ENCODE measurements around the gene TMEM233. TPM values are rescaled to one million over a fixed set of nuclear protein-coding genes. Genes with fewer than 3 reads are reported as not detected.

TMEM233 gene
- total and polyA plus RNA-seq, 2 experiments from 2014 or later: 0.33 TPM; not detected in 1

DNA sequence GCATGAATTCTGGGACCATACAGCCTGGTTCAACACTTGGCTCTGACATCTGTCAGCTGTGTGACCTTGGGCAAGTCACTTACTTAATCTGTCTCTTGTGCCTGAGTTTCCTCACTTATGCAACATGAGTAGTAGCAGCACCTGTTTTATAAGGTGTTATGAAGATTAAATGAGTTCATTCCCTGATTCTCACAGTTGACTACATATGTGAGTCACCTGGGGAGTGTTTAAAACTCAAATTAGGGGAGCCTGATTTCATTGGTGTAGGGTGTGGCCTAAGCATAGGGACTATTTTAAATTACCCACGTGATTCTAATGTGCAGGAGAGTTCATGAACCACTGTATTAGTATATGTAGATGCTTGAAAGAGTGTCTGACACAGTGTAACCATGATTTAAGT lies 36.7 kb upstream of the TMEM233 start:
- H3K4me1 ChIP-seq (ENCODE audit: insufficient read depth): no peaks in the 10 kb centered on the region
- H3K79me2 ChIP-seq (ENCODE audit: insufficient read depth): no peaks in the 10 kb centered on the region
- no peaks in the 10 kb centered on the region for H3K36me3 ChIP-seq (ENCODE audit: low read depth)
- no peak overlapping the region for H3K9ac ChIP-seq
- H3K9me2 ChIP-seq (ENCODE audit: insufficient read depth): no peaks in the 10 kb centered on the region
- WGBS, 2 experiments (ENCODE audit: low coverage in 1 of 2, low lambda C conversion rate in 2 of 2, missing lambda C conversion rate in 2 of 2): 0% methylated on average over 1 of the region's 1 CpG
- no peak for DNase-seq
- no peak overlapping the region for H3K4me3 ChIP-seq
- in situ Hi-C loops (cut with MboI): no loop called here
- no peaks in the 10 kb centered on the region for H4K20me1 ChIP-seq (ENCODE audit: insufficient read depth)
- no peak overlapping the region for H3K4me2 ChIP-seq (ENCODE audit: unreplicated experiment)
- TF ChIP-seq EZH2 (IDR thresholded peaks at IDR 0.05; ENCODE audit: insufficient read depth, poor library complexity, severe bottlenecking) (no peak), EZH2phosphoT487 (IDR thresholded peaks at IDR 0.05; ENCODE audit: insufficient read depth, low read depth) (no peak)
- H3K27ac ChIP-seq: no peak overlapping the region
- no peaks in the 10 kb centered on the region for H3K27me3 ChIP-seq (replicated peaks; ENCODE audit: insufficient read depth)
- H3K9me3 ChIP-seq (ENCODE audit: low read depth): no peaks in the 10 kb centered on the region
- no peaks in the 10 kb centered on the region for H3F3A ChIP-seq (ENCODE audit: insufficient read depth)
- no peak overlapping the region for H2AFZ ChIP-seq

DNA sequence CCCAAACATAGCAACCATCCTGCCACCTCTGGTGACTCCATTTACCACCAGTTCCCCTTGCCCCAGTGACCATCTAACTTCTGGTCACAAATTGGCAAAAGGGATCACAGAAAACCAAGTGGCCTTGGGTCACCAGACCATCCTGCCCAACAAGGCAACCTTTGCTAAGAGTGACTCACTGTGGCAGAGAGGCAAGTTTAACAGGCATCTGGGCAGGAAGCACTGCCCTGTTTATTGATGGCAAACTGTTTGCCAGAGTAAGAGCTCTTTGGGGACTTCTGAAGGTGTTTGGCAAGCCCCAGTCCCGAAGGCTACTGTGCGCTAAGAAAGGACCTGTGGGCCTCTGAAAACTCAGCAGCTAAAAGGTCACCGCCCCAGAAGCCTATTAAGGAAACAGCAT lies 28.2 kb upstream of the TMEM233 start:
- WGBS, 2 experiments (ENCODE audit: low coverage in 1 of 2, low lambda C conversion rate in 2 of 2, missing lambda C conversion rate in 2 of 2): 63 to 65% methylated on average over 3 of the region's 3 CpGs
- DNase-seq: no peak
- Histone ChIP-seq H4K20me1 (ENCODE audit: insufficient read depth) (no peaks in the 10 kb centered on the region), H3K9me2 (ENCODE audit: insufficient read depth) (no peaks in the 10 kb centered on the region), H3K36me3 (ENCODE audit: low read depth) (no peaks in the 10 kb centered on the region), H3K27me3 (replicated peaks; ENCODE audit: insufficient read depth) (no peaks in the 10 kb centered on the region), H3K4me2 (ENCODE audit: unreplicated experiment) (no peak overlapping the region), H3K9ac (no peak overlapping the region), H3K4me1 (ENCODE audit: insufficient read depth) (no peaks in the 10 kb centered on the region), H3K27ac (no peak overlapping the region), H3K9me3 (ENCODE audit: low read depth) (no peaks in the 10 kb centered on the region), H2AFZ (no peak overlapping the region), H3K4me3 (no peak overlapping the region), H3F3A (ENCODE audit: insufficient read depth) (no peaks in the 10 kb centered on the region), H3K79me2 (ENCODE audit: insufficient read depth) (no peaks in the 10 kb centered on the region)
- no peak for TF ChIP-seq EZH2 (IDR thresholded peaks at IDR 0.05; ENCODE audit: insufficient read depth, poor library complexity, severe bottlenecking)
- no peak for TF ChIP-seq EZH2phosphoT487 (IDR thresholded peaks at IDR 0.05; ENCODE audit: insufficient read depth, low read depth)
- in situ Hi-C loops (cut with MboI): no loop called here

DNA sequence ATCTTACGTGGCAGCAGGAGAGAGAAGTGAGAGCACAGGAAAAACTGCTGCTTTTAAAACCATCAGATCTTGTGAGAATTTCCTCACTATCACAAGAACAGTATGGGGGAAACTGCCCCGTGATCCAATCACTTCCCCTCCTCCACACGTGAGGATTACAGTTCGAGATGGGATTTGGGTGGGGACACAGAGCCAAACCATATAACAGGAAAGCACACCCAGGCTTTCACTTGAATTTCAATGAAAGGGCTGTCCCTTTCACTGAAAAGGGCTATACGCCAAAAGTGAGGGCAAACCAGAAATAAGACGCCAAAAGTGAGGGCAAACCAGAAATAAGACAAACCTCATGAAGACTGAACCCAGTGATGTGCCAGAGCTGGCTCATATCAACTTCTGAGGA lies 22.8 kb upstream of the TMEM233 start:
- H3K27ac ChIP-seq: no peak overlapping the region
- no peaks in the 10 kb centered on the region for H3K79me2 ChIP-seq (ENCODE audit: insufficient read depth)
- no peak overlapping the region for H3K9ac ChIP-seq
- H3K4me1 ChIP-seq (ENCODE audit: insufficient read depth): no peaks in the 10 kb centered on the region
- in situ Hi-C loops (cut with MboI): no loop called here
- no peak overlapping the region for H3K4me3 ChIP-seq
- TF ChIP-seq EZH2phosphoT487 (IDR thresholded peaks at IDR 0.05; ENCODE audit: insufficient read depth, low read depth): no peak
- no peak for TF ChIP-seq EZH2 (IDR thresholded peaks at IDR 0.05; ENCODE audit: insufficient read depth, poor library complexity, severe bottlenecking)
- no peaks in the 10 kb centered on the region for H4K20me1 ChIP-seq (ENCODE audit: insufficient read depth)
- H3K9me3 ChIP-seq (ENCODE audit: low read depth): no peaks in the 10 kb centered on the region
- 19 to 34% methylated on average over 6 of the region's 6 CpGs for WGBS, 2 experiments (ENCODE audit: low coverage in 1 of 2, low lambda C conversion rate in 2 of 2, missing lambda C conversion rate in 2 of 2)
- no peaks in the 10 kb centered on the region for H3K9me2 ChIP-seq (ENCODE audit: insufficient read depth)
- H3K4me2 ChIP-seq (ENCODE audit: unreplicated experiment): no peak overlapping the region
- H2AFZ ChIP-seq: no peak overlapping the region
- H3K36me3 ChIP-seq (ENCODE audit: low read depth): no peaks in the 10 kb centered on the region
- H3K27me3 ChIP-seq (replicated peaks; ENCODE audit: insufficient read depth): no peaks in the 10 kb centered on the region
- H3F3A ChIP-seq (ENCODE audit: insufficient read depth): no peaks in the 10 kb centered on the region
- DNase-seq: no peak

DNA sequence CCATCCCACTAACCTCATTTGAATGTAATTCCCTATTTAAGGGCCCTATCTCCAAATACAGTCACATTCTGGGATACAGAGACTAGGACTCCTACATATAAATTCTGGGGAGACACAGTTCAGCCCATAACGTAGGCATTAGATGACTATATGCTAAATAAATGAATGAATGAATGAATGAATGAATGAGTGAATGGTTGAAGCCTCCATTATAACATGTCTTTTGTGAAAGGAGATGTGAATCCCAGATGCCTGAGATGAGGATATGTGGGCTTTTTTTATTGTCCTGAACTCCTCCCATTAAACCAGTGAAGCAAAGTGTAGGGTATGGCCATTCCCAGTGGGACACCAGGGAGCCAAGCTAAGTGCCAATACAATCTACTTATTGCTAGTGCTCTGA lies 20.5 kb upstream of the TMEM233 start:
- no peaks in the 10 kb centered on the region for H3K79me2 ChIP-seq (ENCODE audit: insufficient read depth)
- H3F3A ChIP-seq (ENCODE audit: insufficient read depth): no peaks in the 10 kb centered on the region
- no peak overlapping the region for H3K9ac ChIP-seq
- H3K4me3 ChIP-seq: no peak overlapping the region
- no peaks in the 10 kb centered on the region for H3K9me2 ChIP-seq (ENCODE audit: insufficient read depth)
- no peak overlapping the region for H2AFZ ChIP-seq
- WGBS, 2 experiments (ENCODE audit: low coverage in 1 of 2, low lambda C conversion rate in 2 of 2, missing lambda C conversion rate in 2 of 2): 9% methylated on average over 1 of the region's 1 CpG
- no peak overlapping the region for H3K27ac ChIP-seq
- H3K4me2 ChIP-seq (ENCODE audit: unreplicated experiment): no peak overlapping the region
- H4K20me1 ChIP-seq (ENCODE audit: insufficient read depth): no peaks in the 10 kb centered on the region
- TF ChIP-seq EZH2phosphoT487 (IDR thresholded peaks at IDR 0.05; ENCODE audit: insufficient read depth, low read depth) (no peak), EZH2 (IDR thresholded peaks at IDR 0.05; ENCODE audit: insufficient read depth, poor library complexity, severe bottlenecking) (no peak)
- no peaks in the 10 kb centered on the region for H3K4me1 ChIP-seq (ENCODE audit: insufficient read depth)
- no peak for DNase-seq
- no peaks in the 10 kb centered on the region for H3K36me3 ChIP-seq (ENCODE audit: low read depth)
- in situ Hi-C loops (cut with MboI): no loop called here
- H3K27me3 ChIP-seq (replicated peaks; ENCODE audit: insufficient read depth): no peaks in the 10 kb centered on the region
- no peaks in the 10 kb centered on the region for H3K9me3 ChIP-seq (ENCODE audit: low read depth)

DNA sequence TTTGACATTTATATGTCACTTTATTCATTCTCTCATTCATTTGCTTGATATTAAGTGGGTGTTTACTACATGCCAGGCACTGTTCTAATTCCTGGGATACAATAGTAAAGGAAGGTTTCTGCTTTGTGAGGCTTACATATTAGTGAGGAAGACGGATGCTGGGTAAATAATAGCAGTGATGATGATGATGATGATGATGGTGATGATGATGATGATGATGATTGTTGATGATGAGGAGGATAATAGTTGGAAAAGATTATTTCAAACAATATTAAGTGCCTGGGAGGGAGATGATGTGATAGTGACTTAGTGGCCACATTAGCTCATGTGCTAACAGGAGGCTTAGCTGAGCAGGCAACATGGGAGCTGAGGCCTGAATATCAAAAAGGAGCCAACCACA lies 19.3 kb upstream of the TMEM233 start:
- Histone ChIP-seq H3K9ac (no peak overlapping the region), H3K27me3 (replicated peaks; ENCODE audit: insufficient read depth) (no peaks in the 10 kb centered on the region), H3K4me1 (ENCODE audit: insufficient read depth) (no peaks in the 10 kb centered on the region), H3K27ac (no peak overlapping the region), H3K79me2 (ENCODE audit: insufficient read depth) (no peaks in the 10 kb centered on the region), H3K4me2 (ENCODE audit: unreplicated experiment) (no peak overlapping the region), H2AFZ (no peak overlapping the region), H3K36me3 (ENCODE audit: low read depth) (no peaks in the 10 kb centered on the region), H3K9me3 (ENCODE audit: low read depth) (no peaks in the 10 kb centered on the region), H3K4me3 (no peak overlapping the region), H4K20me1 (ENCODE audit: insufficient read depth) (no peaks in the 10 kb centered on the region), H3K9me2 (ENCODE audit: insufficient read depth) (no peaks in the 10 kb centered on the region), H3F3A (ENCODE audit: insufficient read depth) (no peaks in the 10 kb centered on the region)
- TF ChIP-seq EZH2 (IDR thresholded peaks at IDR 0.05; ENCODE audit: insufficient read depth, poor library complexity, severe bottlenecking) (no peak), EZH2phosphoT487 (IDR thresholded peaks at IDR 0.05; ENCODE audit: insufficient read depth, low read depth) (no peak)
- in situ Hi-C loops (cut with MboI): no loop called here
- no peak for DNase-seq
- WGBS, 2 experiments (ENCODE audit: low coverage in 1 of 2, low lambda C conversion rate in 2 of 2, missing lambda C conversion rate in 2 of 2): 18 to 38% methylated on average over 1 of the region's 1 CpG
